Esophagus squamous epithelium (tissue), 5 donors: ENCODE measurements around the gene SHCBP1. TPM values are rescaled to one million over a fixed set of nuclear protein-coding genes. Genes with fewer than 3 reads are reported as not detected.

Experiments used
- DNase-seq: peaks from one replicate; lab custom pipeline; 2025; lab: John Stamatoyannopoulos, UW
- H3K27ac ChIP-seq, 4 donors: fragments of 200-600 bp; sonication (generic); one replicate each; pipeline ENCODE4 v1.5.1; 2016 to 2019; ENCODE audit warnings: mild to moderate bottlenecking in 1 of 4
- H3K27me3 ChIP-seq, 4 donors: fragments of 200-600 bp; sonication (generic); 1 replicate in 3 of 4; 2 replicates in 1 of 4; pipeline versions ENCODE4 v1.5.1 to v1.6.0; 2017 to 2021; ENCODE audit warnings: antibody characterized with exemption in 1 of 4
- H3K36me3 ChIP-seq, 3 donors: fragments of 200-600 bp; sonication (generic); one replicate each; pipeline ENCODE4 v1.5.1; 2016 to 2019
- H3K4me1 ChIP-seq, 3 donors: fragments of 200-600 bp; sonication (generic); one replicate each; pipeline ENCODE4 v1.5.1; 2017 to 2019
- H3K4me3 ChIP-seq, 4 donors: fragments of 200-600 bp; sonication (generic); 1 replicate in 3 of 4; 2 replicates in 1 of 4; pipeline ENCODE4 v1.5.1; 2016 to 2019; ENCODE audit warnings: mild to moderate bottlenecking in 2 of 4, moderate library complexity in 1 of 4
- H3K9me3 ChIP-seq, 3 donors: fragments of 200-600 bp; sonication (generic); one replicate each; pipeline ENCODE4 v1.5.1; 2016 to 2019
- CTCF ChIP-seq, 6 experiments: fragments of 450-650 bp in 4 of 6; fragments of 200-600 bp in 2 of 6; sonication (generic) in 2 of 6; IDR thresholded peaks; one replicate each; pipeline ENCODE4 v1.5.1; 2016 to 2019; ENCODE audit warnings: antibody characterized with exemption in 6 of 6, mild to moderate bottlenecking in 4 of 6, moderate library complexity in 4 of 6
- POLR2A ChIP-seq, 4 donors: fragments of 450-650 bp; IDR thresholded peaks; one replicate each; pipeline ENCODE4 v1.6.1; 2017; ENCODE audit warnings: antibody characterized with exemption in 4 of 4, mild to moderate bottlenecking in 4 of 4, moderate library complexity in 3 of 4
- WGBS, 2 donors: methylation state at CpG; one replicate each; pipeline ENCODE4 v1.1.5; 2018; 5-methylcytosine and 5-hydroxymethylcytosine counted together
- intact Hi-C: fragments of 100-400 bp; cut with DNase I; formaldehyde crosslinking; loops from one replicate; pipeline ENCODE4 v1.15.0; 2022
- total RNA-seq, 4 donors: library from RNA; depleted of rRNA; stranded (reverse); fragments of >200 nt; gene quantifications; one replicate each; pipeline ENCODE4 v1.1.0, GENCODE V29; 2016
- donor health status: DM: yes; HTN: yes; CAD: no.

Gene SHCBP1
- total RNA-seq, 4 donors from 2014 or later = 1.9 to 13.7 (median 6.9) TPM

GRCh38 chr16:46569231-46569735 lies 51.9 kb downstream of the SHCBP1 start:
- H3K9me3 ChIP-seq = no peaks in the 10 kb centered on the region
- no peak overlapping the region for H3K27ac ChIP-seq
- no peaks in the 10 kb centered on the region for H3K4me1 ChIP-seq
- H3K27me3 ChIP-seq = peaks cover 0 to 5% (median 0%) of the 10 kb centered on the region in 4 donors
- no peaks in the 10 kb centered on the region for H3K36me3 ChIP-seq
- DNase-seq = no peak
- TF ChIP-seq POLR2A (IDR thresholded peaks at IDR 0.05) = no peak
- no peak overlapping the region for H3K4me3 ChIP-seq
- WGBS, 2 donors = 80 to 97% methylated on average over 1 to 7 of the region's 27 CpGs
- intact Hi-C loops = no loop called here

- WGBS, 2 donors = 80 to 88% methylated on average over 4 to 23 of the region's 42 CpGs
- H3K27me3 ChIP-seq = peaks cover 0 to 5% (median 0%) of the 10 kb centered on the region in 4 donors
- H3K4me3 ChIP-seq = no peak overlapping the region
- no peak for DNase-seq
- no peaks in the 10 kb centered on the region for H3K4me1 ChIP-seq
- no peaks in the 10 kb centered on the region for H3K9me3 ChIP-seq
- no peak overlapping the region for H3K27ac ChIP-seq
- H3K36me3 ChIP-seq = no peaks in the 10 kb centered on the region
- intact Hi-C loops = no loop called here
- no peak for TF ChIP-seq POLR2A (IDR thresholded peaks at IDR 0.05)
- TF ChIP-seq CTCF (IDR thresholded peaks at IDR 0.05) = no peak
Measured at GRCh38 chr16:46568472-46569230, 52.5 kb downstream of the SHCBP1 start.

GRCh38 chr16:46562979-46563378 lies 58.2 kb downstream of the SHCBP1 start:
- TF ChIP-seq POLR2A (IDR thresholded peaks at IDR 0.05) (no peak), CTCF (IDR thresholded peaks at IDR 0.05) (no peak)
- Histone ChIP-seq H3K27ac (no peak overlapping the region), H3K36me3 (no peaks in the 10 kb centered on the region), H3K27me3 (no peaks in the 10 kb centered on the region), H3K9me3 (no peaks in the 10 kb centered on the region), H3K4me1 (no peaks in the 10 kb centered on the region), H3K4me3 (no peak overlapping the region)
- 51 to 57% methylated on average over 3 of the region's 3 CpGs for WGBS, 2 donors
- no peak for DNase-seq
- intact Hi-C loops = no loop called here

GRCh38 chr16:46558018-46558417 lies 63.2 kb downstream of the SHCBP1 start:
- H3K27me3 ChIP-seq = peaks cover 0 to 17% (median 0%) of the 10 kb centered on the region in 4 donors
- TF ChIP-seq POLR2A (IDR thresholded peaks at IDR 0.05) (no peak), CTCF (IDR thresholded peaks at IDR 0.05) (no peak)
- H3K4me3 ChIP-seq = no peak overlapping the region
- no peaks in the 10 kb centered on the region for H3K4me1 ChIP-seq
- DNase-seq = no peak
- no peaks in the 10 kb centered on the region for H3K9me3 ChIP-seq
- H3K36me3 ChIP-seq = no peaks in the 10 kb centered on the region
- intact Hi-C loops = no loop called here
- 4 to 5% methylated on average over 1 of the region's 1 CpG for WGBS, 2 donors
- no peak overlapping the region for H3K27ac ChIP-seq

- 42 to 46% methylated on average over 3 of the region's 3 CpGs for WGBS, 2 donors
- TF ChIP-seq CTCF (IDR thresholded peaks at IDR 0.05) = no peak
- no peak for TF ChIP-seq POLR2A (IDR thresholded peaks at IDR 0.05)
- Histone ChIP-seq H3K36me3 (no peaks in the 10 kb centered on the region), H3K27me3 (peaks cover 0 to 23% (median 0%) of the 10 kb centered on the region in 4 donors), H3K4me1 (no peaks in the 10 kb centered on the region), H3K9me3 (no peaks in the 10 kb centered on the region), H3K4me3 (no peak overlapping the region), H3K27ac (no peak overlapping the region)
- no peak for DNase-seq
- intact Hi-C loops = no loop called here
Measured at GRCh38 chr16:46555951-46556350, 65.2 kb downstream of the SHCBP1 start.
